CD1c-positive myeloid dendritic cell (primary cell): ENCODE measurements around the gene RPTOR.
A peak's percentile ranks its signal among the peaks of the same experiment; 100 is the strongest.

ENCODE experiments used
- DNase-seq: peaks from one replicate; pipeline ENCODE4 v3.0.0-alpha.2; 2016; ENCODE audit errors: extremely low spot score

Gene RPTOR

DNA sequence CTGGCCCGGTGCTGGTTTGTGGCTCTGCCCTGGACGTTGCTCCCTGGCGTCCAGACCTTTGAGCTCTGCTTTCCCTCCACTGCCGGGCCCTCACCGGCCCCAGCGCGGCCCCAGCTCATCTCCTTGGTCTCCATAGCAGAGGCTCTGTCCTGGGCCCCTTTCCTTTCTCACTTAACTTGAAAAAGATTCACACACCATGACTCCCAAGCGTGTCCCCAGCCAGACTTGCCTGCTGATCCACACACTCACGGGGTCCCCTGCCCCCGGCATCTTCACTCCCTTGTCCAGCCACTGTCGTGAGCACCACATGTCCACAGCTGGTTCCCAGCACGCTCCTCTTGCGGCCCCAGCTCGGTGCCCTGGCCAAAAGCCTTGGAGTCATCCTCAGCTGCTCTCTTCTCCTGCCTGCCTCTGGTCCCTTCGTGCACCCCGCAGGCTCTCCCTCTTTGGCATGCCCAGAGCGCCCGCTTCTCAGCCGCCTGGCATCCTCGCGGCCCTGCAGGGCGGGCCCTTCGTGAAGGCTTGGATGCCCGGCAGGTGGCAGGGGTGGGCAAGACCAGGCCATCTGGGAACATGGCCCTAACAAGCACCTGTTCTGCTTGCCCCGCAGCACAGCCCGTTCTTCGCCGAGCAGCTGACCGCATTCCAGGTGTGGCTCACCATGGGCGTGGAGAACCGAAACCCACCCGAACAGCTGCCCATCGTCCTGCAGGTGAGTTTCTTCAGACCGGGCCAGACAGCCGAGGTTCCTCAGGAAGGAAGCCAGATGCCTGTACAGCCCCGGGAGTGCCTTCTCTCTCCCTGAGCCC, 301.4 kb downstream of the RPTOR start:
- no peak for DNase-seq

DNA sequence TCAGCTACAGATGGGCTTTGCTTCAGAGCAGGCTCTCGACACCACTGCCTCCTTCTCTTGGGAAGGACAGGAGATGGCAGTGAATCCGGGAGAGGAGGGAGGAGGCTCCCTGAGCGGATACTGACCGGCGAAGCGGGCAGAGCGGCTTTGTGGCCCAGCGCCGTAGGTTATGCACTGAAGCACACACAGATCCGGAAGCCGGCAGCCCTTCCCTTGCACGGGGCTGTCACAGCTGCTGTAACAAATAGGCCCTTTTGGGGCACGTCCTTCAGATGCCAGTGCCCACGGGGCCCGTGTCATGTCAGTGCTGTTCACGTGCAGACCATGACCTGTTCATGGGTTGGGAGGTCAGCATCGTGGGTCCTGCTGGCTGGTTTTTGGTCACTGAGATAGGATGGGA, 302.3 kb downstream of the RPTOR start:
- DNase-seq: no peak

DNA sequence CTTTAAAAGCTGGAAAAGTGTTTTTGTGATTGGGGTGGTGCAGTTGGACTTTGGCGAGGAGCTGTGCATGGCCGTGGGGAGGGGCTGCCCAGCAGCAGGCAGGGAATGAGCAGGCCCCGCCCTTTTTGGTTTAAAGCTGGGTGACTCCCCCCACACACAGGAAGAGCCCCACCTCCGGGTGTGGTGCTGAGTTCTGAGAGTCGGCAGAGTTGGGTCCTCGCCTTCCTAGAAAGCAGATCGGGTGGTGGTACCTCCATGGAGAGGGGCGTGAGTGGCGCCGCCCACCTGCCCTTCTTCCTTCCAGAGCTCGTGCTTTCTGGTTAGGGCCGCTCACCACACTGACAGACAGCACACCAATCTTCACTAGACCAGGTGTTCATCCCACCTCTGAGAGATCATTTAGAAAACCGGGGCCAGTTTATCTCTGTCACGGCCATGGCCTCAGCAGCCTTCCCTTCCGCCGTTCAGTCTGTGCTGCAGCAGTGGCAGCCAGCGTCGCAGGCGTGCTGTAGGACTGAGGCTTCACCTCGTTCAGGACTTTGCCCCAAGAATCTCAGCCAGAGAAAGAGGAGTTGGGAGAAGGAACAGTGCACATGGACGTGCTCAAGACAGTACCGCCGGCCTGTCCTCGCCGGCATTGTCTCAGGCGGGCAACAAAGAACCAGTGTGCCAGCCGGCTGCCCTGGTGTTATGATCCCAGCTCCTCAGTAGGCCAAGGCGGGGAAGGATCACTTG, 303.0 kb downstream of the RPTOR start:
- no peak for DNase-seq

DNA sequence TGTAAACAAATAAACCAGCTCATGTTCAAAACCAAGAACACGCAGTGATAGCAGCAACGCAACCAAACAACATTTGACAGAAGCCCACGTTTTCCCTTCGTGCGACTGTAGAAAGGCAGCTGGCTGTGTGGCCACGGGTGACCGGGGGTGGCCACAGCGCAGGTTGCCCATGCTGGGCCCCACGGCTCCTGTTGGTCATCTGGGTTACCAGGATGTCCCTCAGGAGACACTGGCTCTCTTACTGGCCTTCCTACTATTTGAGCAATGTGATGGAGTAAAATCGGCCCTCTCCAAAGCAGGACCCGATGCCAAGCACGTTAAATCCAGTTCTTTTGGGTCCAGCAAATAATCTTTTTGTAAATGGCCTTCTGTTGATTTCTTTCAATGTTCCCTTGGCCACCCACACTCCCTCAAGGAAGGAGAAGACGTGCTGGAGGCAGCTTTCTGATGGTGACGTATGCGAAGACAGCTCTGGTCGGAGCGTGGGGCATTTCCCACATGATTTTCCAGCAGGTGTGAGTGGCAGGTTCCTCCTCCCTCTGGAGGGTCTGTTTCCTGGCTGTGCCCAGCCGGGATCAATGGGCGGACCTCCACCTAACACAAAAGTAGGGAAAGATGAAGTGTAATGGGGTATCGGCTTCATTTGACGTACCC, 303.9 kb downstream of the RPTOR start:
- no peak for DNase-seq

DNA sequence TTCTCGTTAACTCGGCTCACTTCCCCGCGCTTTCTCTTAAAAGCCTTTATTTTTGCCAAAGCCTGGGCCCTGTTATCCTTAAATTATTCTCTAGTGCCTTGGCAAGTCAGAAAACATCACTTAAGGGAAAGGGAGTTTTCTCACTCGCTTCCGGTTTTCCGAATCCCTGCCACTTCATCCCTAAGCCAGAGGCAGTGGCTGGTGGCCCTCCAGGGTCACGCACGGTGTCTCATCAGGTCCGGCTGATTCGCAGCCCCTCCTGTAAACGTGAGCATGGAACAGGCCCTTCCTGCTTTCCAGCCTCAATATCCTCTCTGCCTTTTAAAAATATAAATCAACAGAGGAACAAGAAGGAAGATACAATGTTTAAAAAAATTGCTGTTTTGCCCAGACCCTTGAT, 304.5 kb downstream of the RPTOR start:
- DNase-seq: no peak

DNA sequence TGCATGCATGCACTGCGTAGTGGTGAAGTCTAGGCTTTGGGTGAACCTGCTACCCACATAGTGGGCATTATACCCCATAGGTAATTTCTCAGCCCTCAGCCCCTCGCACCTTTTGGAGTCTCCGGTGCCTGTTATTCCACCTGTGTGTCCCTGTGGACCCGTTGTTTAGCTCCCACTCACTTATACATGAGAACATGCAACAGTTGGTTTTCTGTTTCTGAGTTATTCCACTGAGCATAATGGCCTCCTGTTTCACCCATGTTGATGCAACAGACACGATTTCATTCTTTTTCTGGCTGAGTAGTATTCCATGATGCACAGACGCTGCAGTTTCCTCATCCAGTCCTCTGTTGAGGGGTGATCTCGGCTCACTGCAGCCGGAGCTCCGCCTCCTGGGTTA, 305.5 kb downstream of the RPTOR start:
- no peak for DNase-seq

DNA sequence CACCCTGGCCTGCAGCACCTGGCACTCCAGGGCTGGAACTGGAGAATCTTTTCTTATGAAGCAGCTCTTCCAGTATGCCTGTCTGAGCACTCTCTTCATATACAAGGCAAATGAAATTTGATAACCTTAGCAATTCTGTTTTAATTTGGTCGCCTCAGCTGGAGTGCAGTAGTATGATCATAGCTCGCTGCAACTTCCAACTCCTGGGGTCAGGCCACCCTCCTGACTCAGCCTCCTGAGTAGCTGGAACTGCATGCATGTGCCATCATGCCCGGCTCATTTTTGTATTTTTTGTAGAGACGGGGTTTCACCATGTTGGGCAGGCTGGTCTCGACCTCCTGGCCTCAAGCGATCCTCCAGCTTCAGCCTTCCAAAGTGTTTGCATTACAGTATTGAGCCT, 306.2 kb downstream of the RPTOR start:
- DNase-seq: no peak

DNA sequence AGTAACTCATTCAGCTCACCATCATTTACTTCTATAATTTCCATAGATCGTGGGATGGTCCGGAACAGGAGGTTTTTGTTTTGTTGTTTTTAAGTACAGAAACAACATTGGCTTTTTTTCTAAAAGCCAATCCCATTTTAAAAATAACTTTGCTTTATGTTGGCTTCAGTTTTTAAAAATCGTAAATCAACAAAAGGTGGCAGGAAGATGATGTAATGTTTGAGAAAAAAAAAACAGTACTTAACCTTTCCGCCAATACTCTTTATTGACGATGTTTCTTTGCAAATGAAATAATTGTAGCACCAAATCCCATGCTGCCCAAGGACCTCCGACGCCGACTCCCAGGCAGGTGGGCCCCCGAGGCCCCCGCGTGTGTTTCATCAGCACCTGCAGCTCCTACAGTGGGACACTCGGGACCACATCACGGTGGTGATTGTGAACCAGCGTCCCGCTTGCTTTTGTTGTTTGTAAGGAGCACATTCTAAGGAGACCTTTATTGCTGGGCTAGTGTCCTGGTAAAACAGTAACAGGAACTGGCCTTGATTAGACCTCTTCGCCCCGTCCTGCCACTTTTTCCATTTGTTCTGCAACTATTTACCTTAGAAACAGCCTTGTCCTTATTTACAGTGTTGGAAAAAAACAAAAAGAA, 306.8 kb downstream of the RPTOR start:
- no peak for DNase-seq

DNA sequence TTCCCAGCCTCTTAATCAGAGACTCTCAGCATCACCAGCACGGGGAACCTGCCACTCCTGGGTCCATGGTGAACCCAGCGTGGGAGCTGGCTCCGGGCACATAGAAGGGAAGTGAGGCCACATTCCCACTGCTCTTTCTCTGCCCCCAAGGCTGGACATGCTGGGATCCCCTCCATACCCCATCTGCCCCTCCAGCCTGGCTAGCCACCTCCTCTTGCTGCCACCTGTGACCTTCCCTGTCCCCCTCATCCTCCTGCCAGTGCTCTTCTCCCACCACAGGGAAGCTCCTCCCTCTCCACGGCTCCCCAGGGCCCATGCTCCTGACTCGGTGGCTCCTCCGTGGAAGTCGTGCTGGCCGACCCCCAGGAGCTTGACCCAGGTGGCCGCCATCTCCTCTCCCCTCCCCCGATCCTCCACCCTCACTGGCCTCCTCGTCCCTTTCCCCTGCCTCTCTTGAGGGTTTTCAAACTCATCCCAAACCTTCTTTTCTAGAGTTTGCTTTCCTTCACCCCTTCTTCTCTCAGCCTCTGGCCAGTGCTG, 307.9 kb downstream of the RPTOR start:
- no peak for DNase-seq

DNA sequence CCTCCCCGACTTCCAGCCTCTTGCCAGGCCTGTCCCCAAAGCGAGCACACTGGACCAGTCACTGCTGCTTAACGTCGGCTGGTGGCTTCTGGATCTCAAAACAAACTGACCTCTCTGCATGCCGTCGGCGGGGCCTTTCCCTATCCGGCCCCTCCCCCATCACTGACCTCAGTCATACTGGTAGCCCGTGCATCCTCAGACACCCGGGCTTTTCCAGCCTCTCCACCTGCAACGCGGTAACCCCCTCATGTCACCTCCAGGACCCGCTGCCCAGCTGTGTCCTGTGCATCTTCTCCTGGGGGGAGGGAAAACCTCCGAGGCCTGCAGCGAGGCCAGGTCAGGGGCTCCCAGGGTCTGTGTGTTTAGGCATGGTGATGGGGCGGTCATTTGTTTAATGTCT, 308.4 kb downstream of the RPTOR start:
- no peak for DNase-seq

DNA sequence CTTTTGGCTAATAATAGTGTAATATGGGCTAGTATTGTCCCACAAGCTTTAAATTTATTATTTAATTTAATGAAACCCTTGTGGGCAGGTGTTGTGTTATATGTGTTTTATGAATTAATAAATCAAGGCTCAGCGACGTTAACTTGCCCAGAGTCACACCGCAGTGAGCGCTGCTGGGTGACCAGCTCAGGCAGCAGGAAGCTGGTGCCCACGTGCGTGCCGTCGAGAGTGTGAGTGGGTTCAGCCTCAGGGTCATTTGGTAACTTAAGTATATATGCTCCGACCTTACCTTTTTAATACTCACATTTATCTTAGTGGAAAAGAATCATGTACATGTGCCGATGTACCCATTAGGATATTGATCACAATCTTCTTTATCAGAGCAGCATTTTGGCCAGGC, 309.6 kb downstream of the RPTOR start:
- DNase-seq: no peak

DNA sequence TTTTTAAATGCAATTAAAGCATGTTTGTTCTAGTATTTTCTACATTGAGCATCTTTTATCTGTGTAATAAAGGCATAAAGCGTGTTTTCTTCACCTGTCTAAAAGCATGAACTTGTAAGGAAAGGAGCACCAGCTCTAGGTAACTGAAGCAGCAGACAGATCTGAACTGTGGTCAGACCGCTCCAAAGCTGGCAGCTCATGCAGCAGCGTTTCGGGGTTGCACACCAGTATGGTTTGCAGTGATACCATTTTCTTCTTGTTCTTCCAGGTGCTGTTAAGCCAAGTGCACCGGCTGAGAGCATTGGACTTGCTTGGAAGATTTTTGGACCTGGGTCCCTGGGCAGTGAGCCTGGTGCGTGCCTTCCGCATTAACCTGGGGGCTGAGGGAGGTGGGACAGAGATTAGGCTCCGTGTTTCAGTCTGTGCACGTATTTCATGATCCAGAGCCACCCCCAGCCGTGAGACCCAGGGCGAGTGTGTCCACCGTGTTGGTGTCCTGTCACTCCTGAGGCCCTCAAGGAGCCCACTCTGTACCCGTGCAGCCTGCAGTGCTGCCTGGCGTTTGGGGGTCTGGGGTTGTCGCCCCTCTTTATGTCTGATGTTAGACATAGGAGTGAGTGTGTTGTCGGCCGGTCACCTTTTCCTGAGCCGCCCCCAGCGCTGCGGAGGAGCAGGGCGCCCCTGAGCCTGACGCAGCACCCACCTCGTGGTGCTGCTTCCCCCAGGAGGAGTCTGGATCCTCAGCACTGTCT, 310.7 kb downstream of the RPTOR start:
- no peak for DNase-seq

DNA sequence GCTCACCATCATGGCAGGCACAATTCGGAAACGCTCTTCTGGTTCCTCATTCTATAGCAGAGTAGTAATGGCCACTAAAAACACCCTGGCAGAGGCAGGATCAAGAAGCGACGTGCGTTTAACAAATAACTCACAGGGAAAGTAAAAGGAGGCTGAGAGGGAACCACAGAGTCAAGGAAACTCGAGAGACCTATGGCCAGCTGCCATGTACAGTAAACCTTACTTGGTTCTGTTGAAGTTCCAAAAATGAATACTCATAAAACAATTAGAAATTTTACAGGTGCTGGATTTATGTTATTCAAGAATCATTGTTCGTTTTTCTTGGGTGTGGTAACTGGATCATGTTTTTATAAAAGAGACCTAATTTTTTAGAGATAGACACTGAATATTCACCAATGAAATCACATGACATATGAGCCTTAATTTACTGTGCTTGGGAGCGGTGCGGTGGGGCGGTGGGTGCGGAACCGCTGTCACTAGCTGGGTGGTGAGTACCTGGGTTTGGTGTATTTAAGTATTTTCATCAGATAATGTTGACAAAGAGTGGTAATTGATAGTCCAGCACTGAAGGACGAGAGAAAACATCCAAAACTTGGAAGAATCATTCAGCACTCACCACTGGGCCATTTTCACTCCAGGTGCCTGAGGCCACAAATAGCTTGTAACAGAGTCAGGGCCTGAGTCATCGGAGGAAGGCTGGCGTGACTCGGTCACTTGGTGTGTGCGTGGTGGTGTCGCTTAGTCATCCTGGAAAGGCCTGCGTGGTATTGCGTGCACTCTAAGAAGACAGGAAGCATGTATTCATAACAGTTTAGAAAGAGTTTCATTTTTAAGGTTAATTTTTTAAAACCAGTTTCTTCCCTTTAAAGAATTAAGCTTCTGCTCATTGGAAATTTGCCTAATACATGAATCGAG, 311.6 kb downstream of the RPTOR start:
- DNase-seq: peak; percentile 93

DNA sequence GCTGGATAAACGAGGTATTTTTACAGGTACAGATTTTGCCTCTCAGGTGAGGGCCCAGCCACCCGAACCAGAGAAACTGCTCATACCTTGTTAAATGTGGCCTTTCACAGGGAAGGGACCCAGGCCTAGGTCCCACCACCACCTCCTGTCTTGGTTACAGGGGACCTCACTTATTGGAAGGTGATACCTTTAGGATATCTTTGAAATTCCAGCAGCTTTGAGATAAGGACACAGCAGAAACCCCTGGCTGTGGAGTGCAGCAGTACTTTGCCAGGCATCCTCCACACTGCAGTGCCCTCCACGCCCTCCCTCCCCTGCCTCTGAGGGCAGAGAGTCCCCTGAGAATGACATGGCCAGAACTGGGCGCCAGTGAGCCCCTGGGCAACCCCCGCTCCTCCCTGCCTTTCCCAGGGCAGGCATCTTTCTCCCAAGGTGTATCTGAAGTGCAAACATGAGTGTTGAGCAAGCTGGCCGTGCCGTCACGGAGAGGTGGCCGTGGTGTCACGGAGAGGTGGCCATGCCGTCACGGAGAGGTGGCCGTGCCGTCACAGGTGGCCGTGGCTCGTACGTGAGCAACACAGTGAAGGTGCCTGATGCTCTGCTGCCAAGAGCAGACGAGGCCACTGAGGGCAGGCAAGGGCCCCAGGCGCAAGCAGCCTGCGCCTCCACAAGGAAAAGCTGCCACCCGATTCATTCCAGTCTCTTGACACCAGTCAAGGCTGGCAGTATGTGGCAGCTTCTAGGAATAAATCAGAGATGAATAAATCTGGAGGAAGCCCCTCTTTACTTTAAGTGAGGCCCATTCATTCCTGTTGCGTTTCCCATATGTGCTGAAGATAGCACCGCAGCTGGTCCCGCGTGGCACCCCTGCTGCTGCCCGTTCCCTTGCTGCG, 312.5 kb downstream of the RPTOR start:
- DNase-seq: no peak

DNA sequence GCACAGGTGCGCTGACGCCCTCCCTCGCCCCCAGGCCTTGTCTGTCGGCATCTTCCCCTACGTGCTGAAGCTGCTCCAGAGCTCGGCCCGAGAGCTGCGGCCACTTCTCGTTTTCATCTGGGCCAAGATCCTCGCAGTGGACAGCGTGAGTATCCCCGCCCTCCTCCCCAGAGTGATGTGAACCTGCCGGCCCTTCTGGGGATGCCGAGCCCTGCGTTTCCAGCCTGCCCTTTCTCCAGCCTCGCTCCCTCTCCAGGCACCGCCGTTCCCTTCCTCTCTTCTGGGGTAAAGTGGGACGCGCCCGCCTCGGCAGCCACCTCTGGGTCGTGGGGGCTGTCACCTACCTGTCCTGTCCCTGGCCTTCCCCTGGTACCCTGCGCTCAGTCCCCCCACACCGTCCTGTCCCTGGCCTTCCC, 313.1 kb downstream of the RPTOR start:
- no peak for DNase-seq

DNA sequence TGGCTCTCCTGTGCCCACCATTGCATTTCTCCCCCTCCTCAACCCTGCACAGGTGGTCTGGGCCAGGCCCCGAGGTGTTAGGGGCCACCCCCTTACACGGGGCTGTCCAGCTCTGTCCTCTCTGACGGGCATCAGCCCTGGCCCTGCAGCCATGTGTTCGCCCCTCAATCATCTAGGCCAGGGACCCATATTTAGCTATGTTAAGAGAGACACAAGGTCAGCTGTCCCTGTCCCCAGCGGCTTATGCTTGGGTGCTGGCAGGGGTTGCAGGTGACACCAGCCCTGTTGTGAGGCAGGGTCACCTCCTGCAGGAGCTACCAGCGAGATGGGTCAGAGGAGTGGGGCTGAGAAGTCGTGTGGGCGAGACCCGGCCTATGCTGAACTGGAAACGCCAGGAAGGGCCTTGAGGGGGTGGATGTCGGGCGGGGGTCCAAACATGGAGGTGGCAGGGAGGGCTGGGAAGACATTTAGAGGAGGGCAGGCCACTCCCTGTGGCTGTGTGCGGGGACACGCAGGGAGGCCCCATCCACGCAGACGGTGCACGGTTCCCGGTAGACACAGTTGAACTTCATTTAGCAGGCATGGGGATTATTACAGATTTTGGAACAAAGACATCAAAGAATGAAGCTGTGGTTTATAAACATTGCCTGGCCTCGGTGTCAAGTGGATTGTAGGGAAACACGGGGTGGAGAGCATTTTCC, 313.8 kb downstream of the RPTOR start:
- no peak for DNase-seq

DNA sequence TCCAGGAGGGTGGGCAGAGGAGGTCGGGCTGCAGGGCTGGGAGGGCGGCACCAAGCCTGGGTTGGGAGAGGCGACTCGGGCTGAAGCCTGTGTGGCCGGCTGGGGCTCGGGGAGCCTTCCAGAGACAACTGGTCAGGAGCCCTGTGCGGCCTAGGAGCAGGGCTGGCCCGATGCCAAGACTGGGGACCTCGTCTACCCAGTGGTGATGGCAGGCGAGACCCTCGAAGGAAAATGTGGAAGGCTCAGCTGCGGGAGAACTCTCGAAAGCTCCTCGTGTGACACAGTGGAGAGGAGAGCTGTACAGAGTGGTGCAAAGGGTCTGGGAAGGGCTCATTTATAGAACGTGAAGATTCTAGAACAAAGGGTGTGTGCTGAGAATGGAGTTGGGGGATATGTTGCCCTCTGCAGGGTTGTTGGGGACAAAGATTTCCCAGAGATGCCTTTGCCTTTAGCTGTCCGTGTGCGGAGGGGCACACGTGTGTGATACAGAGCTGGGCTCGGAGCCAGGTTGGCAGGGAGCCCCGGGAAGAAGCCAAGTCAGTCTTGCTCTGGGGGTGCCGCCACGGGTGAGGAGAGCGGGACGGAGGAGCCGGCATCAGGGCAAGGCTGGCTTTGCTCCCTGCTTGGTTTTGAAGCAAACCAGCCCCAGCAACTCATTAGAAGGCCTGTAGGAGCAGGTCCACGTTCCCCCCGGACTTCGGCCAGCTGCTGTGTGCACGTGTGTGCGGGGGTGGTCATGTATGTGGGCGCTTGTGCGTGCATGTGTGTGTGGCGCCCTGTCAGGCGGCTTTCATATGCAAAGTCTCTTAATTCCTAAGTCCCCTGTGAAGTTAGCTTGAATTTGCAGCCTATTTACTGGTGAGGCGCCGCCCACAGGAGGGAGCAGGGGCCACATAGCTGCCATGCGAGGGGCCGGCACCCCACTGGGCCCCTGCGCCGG, 314.6 kb downstream of the RPTOR start:
- DNase-seq: no peak
